ENCODE results near the gene MED25.

GRCh38 chr19:49863254-49863934 lies 45.3 kb downstream of the MED25 start:
- TF ChIP-seq, protein P1, sequence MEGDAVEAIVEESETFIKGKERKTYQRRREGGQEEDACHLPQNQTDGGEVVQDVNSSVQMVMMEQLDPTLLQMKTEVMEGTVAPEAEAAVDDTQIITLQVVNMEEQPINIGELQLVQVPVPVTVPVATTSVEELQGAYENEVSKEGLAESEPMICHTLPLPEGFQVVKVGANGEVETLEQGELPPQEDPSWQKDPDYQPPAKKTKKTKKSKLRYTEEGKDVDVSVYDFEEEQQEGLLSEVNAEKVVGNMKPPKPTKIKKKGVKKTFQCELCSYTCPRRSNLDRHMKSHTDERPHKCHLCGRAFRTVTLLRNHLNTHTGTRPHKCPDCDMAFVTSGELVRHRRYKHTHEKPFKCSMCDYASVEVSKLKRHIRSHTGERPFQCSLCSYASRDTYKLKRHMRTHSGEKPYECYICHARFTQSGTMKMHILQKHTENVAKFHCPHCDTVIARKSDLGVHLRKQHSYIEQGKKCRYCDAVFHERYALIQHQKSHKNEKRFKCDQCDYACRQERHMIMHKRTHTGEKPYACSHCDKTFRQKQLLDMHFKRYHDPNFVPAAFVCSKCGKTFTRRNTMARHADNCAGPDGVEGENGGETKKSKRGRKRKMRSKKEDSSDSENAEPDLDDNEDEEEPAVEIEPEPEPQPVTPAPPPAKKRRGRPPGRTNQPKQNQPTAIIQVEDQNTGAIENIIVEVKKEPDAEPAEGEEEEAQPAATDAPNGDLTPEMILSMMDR (IDR thresholded peaks at IDR 0.05) = no peak
- TF ChIP-seq POLR2AphosphoS5 (IDR thresholded peaks at IDR 0.05; ENCODE audit: insufficient read depth in 1 of 2, low read depth in 1 of 2) = no peak
- no peak for TF ChIP-seq POLR2A (IDR thresholded peaks at IDR 0.05)

All from vagina (tissue), 2 donors.